ENCODE data around the gene SMG6.

DNA sequence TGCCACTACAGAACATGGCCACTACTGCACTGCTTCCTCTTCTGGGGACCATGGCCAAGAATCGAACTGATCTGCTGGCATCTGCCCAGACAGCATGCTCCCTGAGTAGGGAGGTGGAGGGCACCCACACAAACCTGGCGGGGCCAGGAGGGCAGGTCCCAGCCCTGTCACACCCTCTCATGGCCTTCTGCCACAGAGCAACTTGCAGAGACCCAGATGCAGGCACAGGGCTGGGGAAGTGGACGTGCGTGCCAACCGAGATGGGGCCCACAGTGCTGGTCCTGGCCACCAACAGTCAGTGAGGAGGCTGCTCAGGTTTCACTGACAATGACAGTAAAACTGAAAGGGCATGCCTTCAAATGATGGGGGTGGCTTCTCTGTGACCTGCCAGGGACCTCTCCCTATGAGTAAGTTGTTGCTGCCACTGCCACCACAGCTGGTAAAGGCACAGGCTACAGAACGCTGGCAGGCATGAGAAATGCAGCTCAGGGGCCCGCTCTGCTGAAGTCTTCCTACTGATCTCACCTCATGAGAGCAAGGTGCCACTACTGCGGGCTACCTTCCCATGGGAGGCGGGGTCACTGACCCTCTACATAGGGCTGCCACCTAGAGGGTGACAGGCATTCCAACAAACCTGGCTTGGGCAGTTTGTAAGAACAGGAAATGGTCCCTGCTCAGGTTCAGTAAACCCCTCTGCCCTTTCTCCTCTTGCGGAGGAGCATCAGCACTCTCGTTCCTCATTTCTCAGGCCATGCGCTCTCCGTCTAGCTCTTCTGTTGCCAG lies 233.2 kb downstream of the SMG6 start:
- TF ChIP-seq POLR2A (IDR thresholded peaks at IDR 0.05; ENCODE audit: low read length) = no peak
- no peak for TF ChIP-seq GATA1 (IDR thresholded peaks at IDR 0.05; ENCODE audit: low read depth, low read length)

Measured in erythroblast (primary cell).